Activated T-cell treated with anti-CD3 and anti-CD28 coated beads for 4 hours (primary cell): ENCODE data around the gene UBE2F.
"Not testable (repeated sequence)": the region's sequence is repeated elsewhere in the genome, so short reads cannot be mapped to it uniquely, and the experiment has no call there.

Experiments used
- DNase-seq: peaks from one replicate; pipeline ENCODE4 v3.0.0-alpha.2; 2020

UBE2F gene

GRCh38 chr2:237980751-237981150, 13.9 kb downstream of the UBE2F start:
- DNase-seq: no peak

GRCh38 chr2:237981621-237982020, 14.8 kb downstream of the UBE2F start:
- not testable (repeated sequence) for DNase-seq

- no peak for DNase-seq
Measured at GRCh38 chr2:237982039-237982725, 15.4 kb downstream of the UBE2F start.

GRCh38 chr2:237983922-237984321, 17.1 kb downstream of the UBE2F start:
- DNase-seq: no peak

- DNase-seq: no peak
Measured at GRCh38 chr2:237987268-237987667, 20.5 kb downstream of the UBE2F start.

GRCh38 chr2:237993701-237994100, 26.9 kb downstream of the UBE2F start:
- DNase-seq: no peak

GRCh38 chr2:237995036-237995435, 28.2 kb downstream of the UBE2F start:
- no peak for DNase-seq

- no peak for DNase-seq
Measured at GRCh38 chr2:237996021-237996593, 29.3 kb downstream of the UBE2F start.

GRCh38 chr2:237997521-237997920, 30.7 kb downstream of the UBE2F start:
- no peak for DNase-seq

- no peak for DNase-seq
Measured at GRCh38 chr2:237998530-237998929, 31.7 kb downstream of the UBE2F start.

- peak; percentile 20 for DNase-seq
Measured at GRCh38 chr2:238003234-238004031, 36.6 kb downstream of the UBE2F start.

GRCh38 chr2:238004077-238004830, 37.4 kb downstream of the UBE2F start:
- DNase-seq: no peak

GRCh38 chr2:238005528-238005927, 38.7 kb downstream of the UBE2F start:
- DNase-seq: no peak

- no peak for DNase-seq
Measured at GRCh38 chr2:238006510-238006909, 39.7 kb downstream of the UBE2F start.

- DNase-seq: no peak
Measured at GRCh38 chr2:238007924-238008323, 41.1 kb downstream of the UBE2F start.

- no peak for DNase-seq
Measured at GRCh38 chr2:238009563-238009962, 42.7 kb downstream of the UBE2F start.

GRCh38 chr2:238010572-238010971, 43.8 kb downstream of the UBE2F start:
- no peak for DNase-seq

GRCh38 chr2:238013806-238014205, 47.0 kb downstream of the UBE2F start:
- DNase-seq: no peak

- no peak for DNase-seq
Measured at GRCh38 chr2:238015705-238016104, 48.9 kb downstream of the UBE2F start.

GRCh38 chr2:238016526-238016925, 49.7 kb downstream of the UBE2F start:
- no peak for DNase-seq

- no peak for DNase-seq
Measured at GRCh38 chr2:238019962-238020361, 53.1 kb downstream of the UBE2F start.

GRCh38 chr2:238020816-238021215, 54.0 kb downstream of the UBE2F start:
- no peak for DNase-seq

GRCh38 chr2:238021327-238021726, 54.5 kb downstream of the UBE2F start:
- DNase-seq: no peak
